Loucy (cell line): ENCODE data around the gene CMKLR1.

ENCODE experiments used
- H2AFZ ChIP-seq: fragments of 200-600 bp; sonication (generic); 2 replicates; pipeline ENCODE4 v1.6.0; 2016; ENCODE audit warnings: antibody characterized with exemption, mild to moderate bottlenecking, low read length, moderate library complexity
- H3F3A ChIP-seq: fragments of 200-600 bp; 2 replicates; pipeline ENCODE4 v1.6.0; 2016; ENCODE audit warnings: antibody characterized with exemption, low read depth, mild to moderate bottlenecking
- H3K27me3 ChIP-seq: fragments of 200-600 bp; sonication (generic); 2 replicates; pipeline ENCODE4 v1.6.1; 2014; ENCODE audit warnings: low read length, mild to moderate bottlenecking; ENCODE audit not compliant: insufficient read depth, poor library complexity, severe bottlenecking
- H3K36me3 ChIP-seq: fragments of 200-600 bp; sonication (generic); 2 replicates; pipeline ENCODE4 v1.6.1; 2016; ENCODE audit warnings: low read length; ENCODE audit not compliant: insufficient read depth
- H3K4me1 ChIP-seq: fragments of 200-600 bp; sonication (generic); 2 replicates; pipeline ENCODE4 v1.5.1; 2014; ENCODE audit warnings: low read length, mild to moderate bottlenecking; ENCODE audit not compliant: insufficient read depth, poor library complexity, severe bottlenecking
- H3K4me2 ChIP-seq: fragments of 200-600 bp; sonication (generic); 2 replicates; pipeline ENCODE4 v1.6.0; 2014; ENCODE audit warnings: antibody characterized with exemption, low read length, low read depth, mild to moderate bottlenecking; ENCODE audit not compliant: poor library complexity, severe bottlenecking
- H3K4me3 ChIP-seq: fragments of 200-600 bp; sonication (generic); 2 replicates; pipeline ENCODE4 v1.5.1; 2014; ENCODE audit warnings: low read length, mild to moderate bottlenecking, mixed read lengths; ENCODE audit not compliant: poor library complexity, severe bottlenecking
- H3K79me2 ChIP-seq: fragments of 200-600 bp; sonication (generic); 2 replicates; pipeline ENCODE4 v1.6.1; 2014; ENCODE audit warnings: low read length; ENCODE audit not compliant: insufficient read depth
- H3K9ac ChIP-seq: fragments of 200-600 bp; sonication (generic); 2 replicates; pipeline ENCODE4 v1.6.0; 2014; ENCODE audit warnings: mild to moderate bottlenecking, low read depth, low read length, moderate library complexity; ENCODE audit not compliant: poor library complexity, severe bottlenecking
- H3K9me2 ChIP-seq: fragments of 200-600 bp; sonication (generic); replicated peaks from 2 replicates; pipeline ENCODE4 v1.6.1; 2016; ENCODE audit warnings: low read depth, low read length, mixed read lengths
- H3K9me3 ChIP-seq: fragments of 200-600 bp; sonication (generic); 2 replicates; pipeline ENCODE4 v1.6.1; 2014; ENCODE audit warnings: mild to moderate bottlenecking, antibody characterized with exemption, low read length, low read depth; ENCODE audit not compliant: insufficient read depth
- H4K20me1 ChIP-seq: fragments of 200-600 bp; sonication (generic); 2 replicates; pipeline ENCODE4 v1.6.0; 2014; ENCODE audit warnings: antibody characterized with exemption, low read length, mild to moderate bottlenecking; ENCODE audit not compliant: insufficient read depth, poor library complexity, severe bottlenecking
- CTCF ChIP-seq: fragments of 200-600 bp; sonication (generic); conservative IDR thresholded peaks from 2 replicates; pipeline ENCODE4 v1.5.1; 2014; ENCODE audit warnings: mild to moderate bottlenecking, antibody characterized with exemption, low read length
- EZH2phosphoT487 ChIP-seq: fragments of 200-600 bp; IDR thresholded peaks from 2 replicates; pipeline ENCODE4 v1.6.1; 2018; ENCODE audit warnings: antibody characterized with exemption, mild to moderate bottlenecking, moderate library complexity, borderline replicate concordance

CMKLR1 gene

GRCh38 chr12:108287227-108287626 is 51.9 kb downstream of the CMKLR1 start:
- Histone ChIP-seq H2AFZ (no peak overlapping the region), H3F3A (no peaks in the 10 kb centered on the region), H3K9ac (no peak overlapping the region), H3K4me1 (peaks cover 8% of the 10 kb centered on the region), H3K9me3 (no peaks in the 10 kb centered on the region), H3K79me2 (no peaks in the 10 kb centered on the region), H3K4me2 (no peak overlapping the region), H4K20me1 (no peaks in the 10 kb centered on the region), H3K9me2 (no peaks in the 10 kb centered on the region), H3K27me3 (no peaks in the 10 kb centered on the region), H3K4me3 (no peak overlapping the region), H3K36me3 (no peaks in the 10 kb centered on the region)
- TF ChIP-seq EZH2phosphoT487 (no peak), CTCF (no peak)

- Histone ChIP-seq H3K4me3 (no peak overlapping the region), H3K9ac (no peak overlapping the region), H3K9me3 (no peaks in the 10 kb centered on the region), H3K79me2 (no peaks in the 10 kb centered on the region), H3K4me1 (peaks cover 9% of the 10 kb centered on the region), H3K9me2 (no peaks in the 10 kb centered on the region), H2AFZ (no peak overlapping the region), H3F3A (no peaks in the 10 kb centered on the region), H3K36me3 (no peaks in the 10 kb centered on the region), H3K4me2 (no peak overlapping the region), H4K20me1 (no peaks in the 10 kb centered on the region), H3K27me3 (no peaks in the 10 kb centered on the region)
- no peak for TF ChIP-seq EZH2phosphoT487
- TF ChIP-seq CTCF, result no peak
Measured at GRCh38 chr12:108285016-108285415, 54.1 kb downstream of the CMKLR1 start.

GRCh38 chr12:108284163-108284562 is 54.9 kb downstream of the CMKLR1 start:
- no peaks in the 10 kb centered on the region for H3K9me2 ChIP-seq
- no peak overlapping the region for H2AFZ ChIP-seq
- H3K9me3 ChIP-seq, result no peaks in the 10 kb centered on the region
- H3K4me1 ChIP-seq, result peaks cover 9% of the 10 kb centered on the region
- H3F3A ChIP-seq, result no peaks in the 10 kb centered on the region
- no peak for TF ChIP-seq EZH2phosphoT487
- no peak for TF ChIP-seq CTCF
- H3K36me3 ChIP-seq, result no peaks in the 10 kb centered on the region
- H3K9ac ChIP-seq, result no peak overlapping the region
- no peaks in the 10 kb centered on the region for H3K79me2 ChIP-seq
- H3K27me3 ChIP-seq, result no peaks in the 10 kb centered on the region
- no peak overlapping the region for H3K4me2 ChIP-seq
- no peak overlapping the region for H3K4me3 ChIP-seq
- no peaks in the 10 kb centered on the region for H4K20me1 ChIP-seq
